ENCODE measurements around the gene FUT7.

Gene FUT7

DNA sequence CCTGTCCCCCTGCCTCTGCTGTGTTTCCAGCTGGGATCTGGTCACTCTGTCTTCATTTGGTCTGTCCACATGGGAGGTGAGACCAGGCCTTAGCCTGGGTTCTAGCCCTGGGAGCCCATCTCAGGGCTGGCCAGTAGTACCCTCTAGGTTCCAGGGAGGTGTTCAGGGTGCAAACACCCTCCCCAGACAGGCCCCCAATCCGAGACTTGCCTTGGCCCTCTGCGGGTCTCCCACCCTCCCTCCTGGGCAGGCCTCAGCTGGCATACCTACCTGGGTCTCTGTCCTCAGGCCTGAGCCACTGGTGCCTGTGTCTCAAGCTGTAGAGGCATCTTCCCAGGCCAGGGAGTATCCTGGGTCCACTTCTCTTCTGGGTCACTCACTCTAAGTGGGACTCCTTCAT lies 39.4 kb upstream of the FUT7 start:
- DNase-seq (ENCODE audit: low read depth, low spot score), result no peak
- CTCF ChIA-PET, result interaction anchor here (0.8 to 21.0 kb wide), 8 partner anchors 11 to 284 kb away, joined by 3 to 364 read pairs (median 32); partner anchors contain the start of genes ABCA2, ENTPD2, FUT7 and MAN1B1
- POLR2A ChIA-PET, result interaction anchor here (0.9 kb wide), 1 partner anchor 16 kb away, joined by 3 read pairs; the partner anchor contains the start of gene MAN1B1
- TF ChIP-seq, protein P1, sequence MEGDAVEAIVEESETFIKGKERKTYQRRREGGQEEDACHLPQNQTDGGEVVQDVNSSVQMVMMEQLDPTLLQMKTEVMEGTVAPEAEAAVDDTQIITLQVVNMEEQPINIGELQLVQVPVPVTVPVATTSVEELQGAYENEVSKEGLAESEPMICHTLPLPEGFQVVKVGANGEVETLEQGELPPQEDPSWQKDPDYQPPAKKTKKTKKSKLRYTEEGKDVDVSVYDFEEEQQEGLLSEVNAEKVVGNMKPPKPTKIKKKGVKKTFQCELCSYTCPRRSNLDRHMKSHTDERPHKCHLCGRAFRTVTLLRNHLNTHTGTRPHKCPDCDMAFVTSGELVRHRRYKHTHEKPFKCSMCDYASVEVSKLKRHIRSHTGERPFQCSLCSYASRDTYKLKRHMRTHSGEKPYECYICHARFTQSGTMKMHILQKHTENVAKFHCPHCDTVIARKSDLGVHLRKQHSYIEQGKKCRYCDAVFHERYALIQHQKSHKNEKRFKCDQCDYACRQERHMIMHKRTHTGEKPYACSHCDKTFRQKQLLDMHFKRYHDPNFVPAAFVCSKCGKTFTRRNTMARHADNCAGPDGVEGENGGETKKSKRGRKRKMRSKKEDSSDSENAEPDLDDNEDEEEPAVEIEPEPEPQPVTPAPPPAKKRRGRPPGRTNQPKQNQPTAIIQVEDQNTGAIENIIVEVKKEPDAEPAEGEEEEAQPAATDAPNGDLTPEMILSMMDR (IDR thresholded peaks at IDR 0.05; ENCODE audit: insufficient read depth, low read length, missing control alignments), result no peak
- no peak overlapping the region; the same call in 1 of the 2 replicates for H3K4me3 ChIP-seq (ENCODE audit: low read depth, low read length)

DNA sequence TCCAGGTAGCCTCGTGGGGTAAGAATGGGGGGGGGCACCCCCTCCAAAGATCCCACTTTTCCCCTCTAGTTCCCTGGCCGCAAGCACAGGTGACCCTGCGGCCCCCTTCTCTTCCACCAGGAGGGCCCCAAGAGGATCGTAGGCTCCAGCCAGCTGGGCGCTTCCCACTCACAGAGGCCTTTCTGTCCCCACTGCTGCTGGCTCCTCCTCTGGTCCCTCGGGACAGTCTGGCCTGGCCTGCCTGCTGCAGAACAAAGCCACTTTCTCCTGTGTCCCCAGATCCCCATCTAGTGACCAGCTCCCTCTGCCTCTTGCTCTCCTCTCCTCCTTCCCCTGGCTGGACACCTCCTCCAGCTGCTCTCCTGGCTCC lies 39.0 kb upstream of the FUT7 start:
- ChIA-PET CTCF (interaction anchor here (0.8 to 21.0 kb wide), 9 partner anchors 12 to 284 kb away, joined by 3 to 364 read pairs (median 12); partner anchors contain the start of genes ABCA2, ENTPD2, FUT7 and MAN1B1), POLR2A (interaction anchor here (0.9 to 1.2 kb wide), 2 partner anchors 16 to 42 kb away, joined by 3 to 4 read pairs; partner anchors contain the start of gene MAN1B1)
- peak overlapping the region; percentile 53 for H3K4me3 ChIP-seq (ENCODE audit: low read depth, low read length)
- TF ChIP-seq, protein P1 (IDR thresholded peaks at IDR 0.05; ENCODE audit: insufficient read depth, low read length, missing control alignments), result no peak
- DNase-seq (ENCODE audit: low read depth, low spot score), result no peak

DNA sequence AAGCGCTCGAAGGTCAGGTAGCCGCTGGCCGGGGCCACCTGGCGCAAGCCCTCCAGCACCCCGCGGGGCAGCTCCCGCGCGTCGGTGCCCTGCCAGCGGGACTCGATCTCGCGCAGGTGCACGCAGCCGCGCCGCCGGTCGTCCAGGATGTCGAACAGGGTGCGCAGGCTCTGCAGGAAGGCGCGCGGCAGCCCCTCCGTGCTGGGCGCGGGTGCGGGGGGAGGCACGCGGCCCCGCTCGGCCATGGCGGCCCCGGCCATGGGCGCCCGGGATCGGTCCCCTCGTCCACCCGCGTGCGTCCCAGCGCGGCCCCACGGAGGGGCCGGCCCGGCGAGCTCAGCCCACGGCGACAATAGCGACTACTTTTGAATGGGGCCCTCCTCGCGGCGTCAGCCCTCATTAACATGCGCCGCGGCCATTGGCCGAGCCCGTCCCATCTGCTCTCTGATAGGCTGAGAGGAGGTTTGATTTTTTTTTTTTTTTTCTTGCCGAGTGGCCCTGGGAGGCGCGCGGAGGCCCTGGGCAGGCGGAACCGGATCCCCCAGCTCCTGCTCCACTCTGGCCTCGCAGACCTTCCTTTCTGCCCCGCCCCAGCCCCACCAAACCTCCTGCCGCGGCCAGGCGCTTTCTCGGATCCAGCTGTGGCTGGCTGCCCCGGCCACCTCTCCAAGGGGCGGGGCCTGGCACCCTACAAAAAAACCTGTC lies 38.5 kb upstream of the FUT7 start, which contains the start of gene SAPCD2:
Gene SAPCD2 (minus strand): TSS at position 357 of the 705 bp plus-strand sequence. CDS start 97 bp downstream, at position 260.
- TF ChIP-seq, protein P1 (IDR thresholded peaks at IDR 0.05; ENCODE audit: insufficient read depth, low read length, missing control alignments), result no peak
- CTCF ChIA-PET, result interaction anchor here (0.8 to 21.0 kb wide), 11 partner anchors 11 to 308 kb away, joined by 3 to 364 read pairs (median 12); partner anchors contain the start of genes ABCA2, ENTPD2, FUT7 and MAN1B1
- no peak for DNase-seq (ENCODE audit: low read depth, low spot score)
- POLR2A ChIA-PET, result interaction anchor here (0.8 to 1.2 kb wide), 2 partner anchors 16 to 41 kb away, joined by 3 to 4 read pairs; no protein-coding TSS in a partner anchor
- H3K4me3 ChIP-seq (ENCODE audit: low read depth, low read length), result peak within 1 kb of the TSS; percentile 53

DNA sequence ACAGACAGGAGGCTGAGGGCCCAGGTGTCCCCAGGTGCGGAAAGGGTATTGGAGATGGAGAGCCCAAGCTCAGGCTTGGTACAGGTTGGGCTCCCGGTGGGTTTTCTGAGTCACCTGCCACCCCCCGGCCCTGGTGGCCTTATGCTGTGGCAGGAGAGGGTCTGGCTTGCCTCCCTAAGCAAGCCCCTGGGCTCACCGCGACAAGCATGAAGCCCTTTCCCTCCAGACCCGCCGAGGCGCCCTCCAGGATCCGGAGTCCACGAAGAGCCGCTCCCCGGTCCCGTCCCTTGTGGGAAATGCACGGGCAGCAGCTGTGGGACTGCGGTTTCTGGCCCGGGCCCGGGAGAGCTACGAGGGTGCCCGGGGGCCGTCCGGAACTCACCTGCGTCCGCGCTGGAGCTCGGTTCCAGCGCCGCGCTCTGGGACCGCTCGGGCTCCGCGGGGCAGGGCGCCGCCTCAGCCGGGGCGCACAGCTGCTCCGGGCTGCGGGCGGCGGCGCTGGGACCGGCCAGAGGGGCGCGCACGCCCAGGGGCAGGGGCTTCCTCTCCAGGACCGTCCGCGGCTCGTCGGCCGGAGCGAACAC lies 37.7 kb upstream of the FUT7 start:
- TF ChIP-seq, protein P1 (IDR thresholded peaks at IDR 0.05; ENCODE audit: insufficient read depth, low read length, missing control alignments), result no peak
- peak overlapping the region; percentile 40 for H3K4me3 ChIP-seq (ENCODE audit: low read depth, low read length)
- ChIA-PET POLR2A (interaction anchor here (0.8 to 1.5 kb wide), 3 partner anchors 14 to 40 kb away, joined by 3 to 4 read pairs (median 3); no protein-coding TSS in a partner anchor), CTCF (interaction anchor here (0.8 to 21.0 kb wide), 13 partner anchors 10 to 308 kb away, joined by 3 to 364 read pairs (median 11); partner anchors contain the start of genes ABCA2, ENTPD2, FUT7 and MAN1B1)
- no peak for DNase-seq (ENCODE audit: low read depth, low spot score)

DNA sequence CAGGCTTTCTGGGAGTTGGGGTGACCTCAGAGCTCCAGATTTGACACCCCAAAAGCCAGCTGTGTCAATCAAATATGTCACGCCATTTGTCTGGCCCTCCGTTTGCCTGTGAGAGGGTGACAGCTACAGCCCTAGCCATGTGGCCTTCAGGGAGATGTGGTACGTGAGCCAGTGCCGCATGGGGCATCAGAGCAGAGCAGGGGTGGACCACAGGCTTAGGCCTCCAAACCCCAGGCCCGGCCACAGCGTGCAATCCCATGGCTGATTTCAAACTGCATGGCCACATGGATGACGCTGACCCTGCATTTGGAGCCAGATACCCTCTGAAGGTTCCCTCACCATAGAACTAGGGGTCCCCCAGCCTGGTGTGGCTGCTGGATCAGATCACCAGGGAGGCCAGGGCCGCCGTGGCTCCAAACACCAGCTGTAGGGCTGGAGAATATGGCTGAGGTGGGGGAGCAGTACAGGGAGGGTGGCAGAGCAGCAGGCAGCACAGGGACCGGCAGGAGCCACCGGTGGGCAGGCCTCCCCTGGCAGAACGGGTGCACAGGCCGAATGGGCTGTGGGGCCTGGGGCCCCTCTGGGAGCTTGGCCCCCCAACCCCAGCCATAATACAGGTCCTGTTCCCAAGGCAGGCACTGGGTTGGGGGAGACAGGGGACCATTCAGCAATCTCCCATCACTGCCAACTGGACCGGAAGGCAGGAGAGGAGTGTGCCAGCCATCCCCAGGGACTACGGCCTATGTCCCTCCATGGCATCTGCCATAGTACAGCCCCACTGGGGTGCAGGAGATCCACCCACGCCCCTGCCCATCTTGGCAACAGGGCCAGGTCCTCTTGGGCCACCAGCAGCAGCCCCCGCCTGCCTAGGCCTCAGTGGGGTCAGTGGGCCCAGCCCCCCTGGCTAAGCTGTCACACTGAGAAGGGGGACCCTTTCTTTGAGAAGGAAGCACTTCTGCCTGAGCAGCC lies 36.9 kb upstream of the FUT7 start:
- POLR2A ChIA-PET, result interaction anchor here (1.1 to 1.5 kb wide), 2 partner anchors 8 to 14 kb away, joined by 3 read pairs; no protein-coding TSS in a partner anchor
- DNase-seq (ENCODE audit: low read depth, low spot score), result no peak
- H3K4me3 ChIP-seq (ENCODE audit: low read depth, low read length), result peak overlapping the region; percentile 40
- CTCF ChIA-PET, result interaction anchor here (0.8 to 21.0 kb wide), 14 partner anchors 10 to 307 kb away, joined by 3 to 364 read pairs (median 6); partner anchors contain the start of genes ABCA2, ENTPD2, FUT7 and MAN1B1
- TF ChIP-seq, protein P1 (IDR thresholded peaks at IDR 0.05; ENCODE audit: insufficient read depth, low read length, missing control alignments), result no peak
